Neural crest cell (in vitro differentiated cells): ENCODE measurements around the gene STX8. TPM values are rescaled to one million over a fixed set of nuclear protein-coding genes. Genes with fewer than 3 reads are reported as not detected.

ENCODE experiments used
- DNase-seq: peaks from one replicate; pipeline ENCODE4 v3.0.0; 2021; ENCODE audit warnings: low read depth, mixed read lengths, low spot score
- H3K27ac Mint-ChIP-seq: one replicate; pipeline ENCODE4 v1.8.0; 2021; ENCODE audit warnings: mild to moderate bottlenecking, mixed read lengths; ENCODE audit not compliant: unreplicated experiment
- H3K27me3 Mint-ChIP-seq: 2 replicates; pipeline ENCODE4 v1.8.0; 2021; ENCODE audit warnings: low read depth, mild to moderate bottlenecking, mixed read lengths
- H3K36me3 Mint-ChIP-seq: 2 replicates; pipeline ENCODE4 v1.8.0; 2021; ENCODE audit warnings: low read depth, mild to moderate bottlenecking, mixed read lengths
- H3K4me1 Mint-ChIP-seq: 2 replicates; pipeline ENCODE4 v1.8.0; 2021; ENCODE audit warnings: mixed read lengths
- H3K4me3 Mint-ChIP-seq: one replicate; pipeline ENCODE4 v1.8.0; 2021; ENCODE audit warnings: mild to moderate bottlenecking, mixed read lengths
- H3K9me3 Mint-ChIP-seq: 2 replicates; pipeline ENCODE4 v1.8.0; 2021; ENCODE audit warnings: mixed read lengths
- total RNA-seq: library from RNA; stranded (reverse); gene quantifications from 2 replicates; pipeline ENCODE4 v1.2.1, GENCODE V29; 2021
- TF ChIP-seq, protein P1 (sequence below): fragments of 200-600 bp; sonication (generic); conservative IDR thresholded peaks from 2 replicates; pipeline ENCODE4 v1.5.0; 2021; ENCODE audit warnings: antibody characterized with exemption, mild to moderate bottlenecking

STX8 gene
- total RNA-seq, 1 donor from 2014 or later = 56.6 TPM

DNA sequence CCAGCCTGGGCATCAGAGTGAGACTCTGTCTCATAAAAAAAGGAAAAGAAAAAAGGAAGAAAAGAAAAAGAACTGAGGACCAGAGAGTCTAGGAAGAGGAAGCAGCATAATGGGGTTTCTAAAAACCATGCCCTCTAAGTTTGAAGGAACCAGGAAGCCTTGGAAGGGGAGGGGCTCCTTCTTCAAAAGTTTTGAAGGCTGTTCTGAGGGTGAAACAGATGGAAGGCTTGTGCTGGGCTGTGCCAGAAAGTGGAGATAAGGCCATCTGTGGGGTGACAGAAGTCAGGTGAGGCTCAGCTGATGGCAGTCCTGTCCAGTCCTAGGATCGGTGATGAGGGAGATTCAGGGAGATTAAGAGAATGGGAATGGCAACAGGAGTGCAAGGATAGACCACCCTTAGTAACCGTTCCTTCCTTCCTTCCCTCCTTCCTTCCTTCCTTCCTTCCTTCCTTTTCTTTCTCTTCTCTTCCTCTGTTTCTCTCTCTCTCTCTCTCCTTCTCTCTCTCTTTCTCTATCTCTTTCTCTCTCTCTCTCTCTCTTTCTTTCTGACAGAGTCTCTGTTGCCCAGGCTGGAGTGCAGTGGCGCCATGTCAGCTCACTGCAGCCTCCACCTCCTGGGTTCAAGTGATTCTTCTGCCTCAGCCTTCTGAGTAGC lies 371.7 kb downstream of the STX8 start:
- Mint-ChIP-seq H3K36me3 (no peaks in the 10 kb centered on the region), H3K27me3 (peaks cover 26% of the 10 kb centered on the region), H3K4me3 (no peak overlapping the region), H3K27ac (no peak overlapping the region), H3K4me1 (peaks cover 22% of the 10 kb centered on the region), H3K9me3 (no peaks in the 10 kb centered on the region)
- TF ChIP-seq, protein P1, sequence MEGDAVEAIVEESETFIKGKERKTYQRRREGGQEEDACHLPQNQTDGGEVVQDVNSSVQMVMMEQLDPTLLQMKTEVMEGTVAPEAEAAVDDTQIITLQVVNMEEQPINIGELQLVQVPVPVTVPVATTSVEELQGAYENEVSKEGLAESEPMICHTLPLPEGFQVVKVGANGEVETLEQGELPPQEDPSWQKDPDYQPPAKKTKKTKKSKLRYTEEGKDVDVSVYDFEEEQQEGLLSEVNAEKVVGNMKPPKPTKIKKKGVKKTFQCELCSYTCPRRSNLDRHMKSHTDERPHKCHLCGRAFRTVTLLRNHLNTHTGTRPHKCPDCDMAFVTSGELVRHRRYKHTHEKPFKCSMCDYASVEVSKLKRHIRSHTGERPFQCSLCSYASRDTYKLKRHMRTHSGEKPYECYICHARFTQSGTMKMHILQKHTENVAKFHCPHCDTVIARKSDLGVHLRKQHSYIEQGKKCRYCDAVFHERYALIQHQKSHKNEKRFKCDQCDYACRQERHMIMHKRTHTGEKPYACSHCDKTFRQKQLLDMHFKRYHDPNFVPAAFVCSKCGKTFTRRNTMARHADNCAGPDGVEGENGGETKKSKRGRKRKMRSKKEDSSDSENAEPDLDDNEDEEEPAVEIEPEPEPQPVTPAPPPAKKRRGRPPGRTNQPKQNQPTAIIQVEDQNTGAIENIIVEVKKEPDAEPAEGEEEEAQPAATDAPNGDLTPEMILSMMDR = no peak
- DNase-seq = no peak

- no peak overlapping the region for H3K4me3 Mint-ChIP-seq
- peaks cover 18% of the 10 kb centered on the region for H3K27me3 Mint-ChIP-seq
- H3K9me3 Mint-ChIP-seq = no peaks in the 10 kb centered on the region
- TF ChIP-seq, protein P1 = no peak
- no peak for DNase-seq
- no peaks in the 10 kb centered on the region for H3K36me3 Mint-ChIP-seq
- no peak overlapping the region for H3K27ac Mint-ChIP-seq
- peaks cover 21% of the 10 kb centered on the region for H3K4me1 Mint-ChIP-seq
Measured at GRCh38 chr17:9202532-9202931, 373.1 kb downstream of the STX8 start.

- Mint-ChIP-seq H3K27me3 (peaks cover 8% of the 10 kb centered on the region), H3K27ac (no peak overlapping the region), H3K4me1 (peaks cover 19% of the 10 kb centered on the region), H3K36me3 (no peaks in the 10 kb centered on the region), H3K4me3 (no peak overlapping the region), H3K9me3 (no peaks in the 10 kb centered on the region)
- TF ChIP-seq, protein P1 = no peak
- no peak for DNase-seq
Measured at GRCh38 chr17:9200699-9201359, 374.8 kb downstream of the STX8 start.

Other genes with a start within 250 kb of the STX8 start
- not detected in 2 replicates for gene CFAP52, start 822 bp upstream of the STX8 start, total RNA-seq
- 2.0 and 2.7 TPM in 2 replicates for gene USP43, start 69.7 kb upstream of the STX8 start, total RNA-seq
- not detected in 2 replicates for gene DHRS7C, start 215.8 kb upstream of the STX8 start, total RNA-seq
- not detected in 2 replicates for gene GSG1L2, start 246.3 kb upstream of the STX8 start, total RNA-seq